CD4-positive, alpha-beta T cell treated with Interleukin-2 at 100 ng/mL for 4 hours (primary cell): ENCODE measurements around the gene DUSP19.

Source experiments
- DNase-seq: peaks from one replicate; pipeline ENCODE4 v3.0.0-alpha.2; 2020; ENCODE audit warnings: low spot score

DUSP19 gene

GRCh38 chr2:183068561-183068960 lies 10.0 kb upstream of the DUSP19 start:
- no peak for DNase-seq

- DNase-seq = no peak
Observed at GRCh38 chr2:183069174-183069573, 9.4 kb upstream of the DUSP19 start.

GRCh38 chr2:183070942-183071844 lies 7.4 kb upstream of the DUSP19 start:
- DNase-seq = no peak

GRCh38 chr2:183072177-183072576 lies 6.4 kb upstream of the DUSP19 start:
- no peak for DNase-seq

- DNase-seq = no peak
Observed at GRCh38 chr2:183078163-183078463, 434 bp upstream of the DUSP19 start.

GRCh38 chr2:183079139-183079775 lies 710 bp downstream of the DUSP19 start:
- peak; percentile 8 for DNase-seq

GRCh38 chr2:183081911-183082310 lies 3.4 kb downstream of the DUSP19 start:
- DNase-seq = no peak

GRCh38 chr2:183088061-183088460 lies 9.5 kb downstream of the DUSP19 start:
- no peak for DNase-seq

- DNase-seq = no peak
Observed at GRCh38 chr2:183089192-183089851, 10.8 kb downstream of the DUSP19 start.

GRCh38 chr2:183091318-183091953 lies 12.9 kb downstream of the DUSP19 start:
- no peak for DNase-seq

- DNase-seq = no peak
Observed at GRCh38 chr2:183091954-183092345, 13.4 kb downstream of the DUSP19 start.

- no peak for DNase-seq
Observed at GRCh38 chr2:183093857-183094657, 15.5 kb downstream of the DUSP19 start.

- no peak for DNase-seq
Observed at GRCh38 chr2:183105402-183106134, 27.0 kb downstream of the DUSP19 start.

- DNase-seq = no peak
Observed at GRCh38 chr2:183112577-183112976, 34.0 kb downstream of the DUSP19 start.

- DNase-seq = no peak
Observed at GRCh38 chr2:183113630-183114029, 35.1 kb downstream of the DUSP19 start.

- DNase-seq = no peak
Observed at GRCh38 chr2:183117226-183117625, 38.7 kb downstream of the DUSP19 start.

- DNase-seq = peak; percentile 3
Observed at GRCh38 chr2:183123117-183123958, 44.8 kb downstream of the DUSP19 start.

- DNase-seq = no peak
Observed at GRCh38 chr2:183123959-183124221, 45.3 kb downstream of the DUSP19 start.

- peak; percentile 90 for DNase-seq
Observed at GRCh38 chr2:183124222-183124956, 45.8 kb downstream of the DUSP19 start, which contains the start of gene NUP35. TSS of gene NUP35 (plus strand) at chr2:183124443. CDS start at chr2:183124458, 15 bp downstream.

- DNase-seq = no peak
Observed at GRCh38 chr2:183124957-183125255, 46.4 kb downstream of the DUSP19 start.
